Thyroid gland (tissue), 4 donors: Measurements from ENCODE around the gene RHOBTB1.

Experiments used
- POLR2A ChIP-seq, 2 donors: fragments of 450-650 bp; IDR thresholded peaks; one replicate each; pipeline ENCODE4 v1.6.1; 2017; ENCODE audit warnings: antibody characterized with exemption in 2 of 2, mild to moderate bottlenecking in 2 of 2, moderate library complexity in 1 of 2
- TF ChIP-seq, protein P1 (sequence below), 6 experiments: fragments of 200-600 bp in 3 of 6; fragments of 450-650 bp in 3 of 6; sonication (generic) in 3 of 6; IDR thresholded peaks; one replicate each; pipeline ENCODE4 v1.5.1; 2016 to 2019; ENCODE audit warnings: antibody characterized with exemption in 6 of 6, mild to moderate bottlenecking in 2 of 6, inconsistent platforms in 1 of 6, moderate library complexity in 1 of 6

DNA sequence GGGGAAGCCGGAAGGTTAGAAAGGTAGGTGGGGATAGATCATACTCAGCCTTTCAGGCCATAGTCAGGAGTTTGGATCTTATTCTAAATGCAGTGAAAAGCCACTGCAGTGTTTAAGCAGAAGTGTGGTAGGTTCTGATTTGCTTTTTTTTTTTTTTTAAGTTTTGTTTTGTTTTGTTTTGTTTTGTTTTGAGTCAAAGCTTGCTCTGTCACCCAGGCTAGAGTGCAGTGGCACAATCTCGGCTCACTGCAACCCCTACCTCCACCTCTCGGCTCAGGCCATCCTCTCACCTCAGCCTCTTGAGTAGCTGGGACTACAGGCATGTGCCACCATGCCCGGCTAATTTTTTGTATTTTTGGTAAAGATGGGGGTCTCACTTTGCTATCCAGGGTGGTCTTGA, 23.5 kb downstream of the RHOBTB1 start:
- TF ChIP-seq, protein P1, sequence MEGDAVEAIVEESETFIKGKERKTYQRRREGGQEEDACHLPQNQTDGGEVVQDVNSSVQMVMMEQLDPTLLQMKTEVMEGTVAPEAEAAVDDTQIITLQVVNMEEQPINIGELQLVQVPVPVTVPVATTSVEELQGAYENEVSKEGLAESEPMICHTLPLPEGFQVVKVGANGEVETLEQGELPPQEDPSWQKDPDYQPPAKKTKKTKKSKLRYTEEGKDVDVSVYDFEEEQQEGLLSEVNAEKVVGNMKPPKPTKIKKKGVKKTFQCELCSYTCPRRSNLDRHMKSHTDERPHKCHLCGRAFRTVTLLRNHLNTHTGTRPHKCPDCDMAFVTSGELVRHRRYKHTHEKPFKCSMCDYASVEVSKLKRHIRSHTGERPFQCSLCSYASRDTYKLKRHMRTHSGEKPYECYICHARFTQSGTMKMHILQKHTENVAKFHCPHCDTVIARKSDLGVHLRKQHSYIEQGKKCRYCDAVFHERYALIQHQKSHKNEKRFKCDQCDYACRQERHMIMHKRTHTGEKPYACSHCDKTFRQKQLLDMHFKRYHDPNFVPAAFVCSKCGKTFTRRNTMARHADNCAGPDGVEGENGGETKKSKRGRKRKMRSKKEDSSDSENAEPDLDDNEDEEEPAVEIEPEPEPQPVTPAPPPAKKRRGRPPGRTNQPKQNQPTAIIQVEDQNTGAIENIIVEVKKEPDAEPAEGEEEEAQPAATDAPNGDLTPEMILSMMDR (IDR thresholded peaks at IDR 0.05), result no peak
- no peak for TF ChIP-seq POLR2A (IDR thresholded peaks at IDR 0.05)
